ENCODE measurements around the gene JCAD.

JCAD gene

GRCh38 chr10:30074090-30074489, 14.7 kb upstream of the JCAD start:
- DNase-seq (ENCODE audit: low read depth, low spot score): no peak

GRCh38 chr10:30073767-30074060, 14.3 kb upstream of the JCAD start:
- no peak for DNase-seq (ENCODE audit: low read depth, low spot score)

More at GRCh38 chr10:30074090-30074489, 14.7 kb upstream of the JCAD start:
- H3K27ac ChIP-seq: no peak overlapping the region

GRCh38 chr10:30073045-30073766, 13.8 kb upstream of the JCAD start:
- no peak overlapping the region for H3K27ac ChIP-seq
- no peak for DNase-seq (ENCODE audit: low read depth, low spot score)

More at GRCh38 chr10:30073767-30074060, 14.3 kb upstream of the JCAD start:
- no peak overlapping the region for H3K27ac ChIP-seq

DNA sequence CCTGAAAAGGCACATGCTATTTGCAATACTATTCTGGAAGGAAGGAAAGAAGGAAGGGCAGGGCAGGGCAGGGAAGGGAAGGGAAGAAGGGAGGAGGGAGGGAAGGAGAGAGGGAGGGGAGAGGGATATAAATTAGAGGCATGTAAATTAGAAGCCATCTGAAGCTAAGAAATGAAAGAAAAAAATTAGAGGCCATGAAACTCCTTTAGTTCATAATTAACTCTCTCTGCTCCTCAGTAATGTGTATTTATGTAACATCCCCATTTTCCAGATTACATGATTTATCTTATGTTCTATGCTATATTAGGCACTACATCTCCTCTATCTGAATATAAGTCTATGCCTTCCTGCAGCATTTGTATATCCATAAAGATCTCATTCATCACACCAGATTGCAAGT, 12.7 kb upstream of the JCAD start:
- DNase-seq (ENCODE audit: low read depth, low spot score): no peak
- no peak overlapping the region for H3K27ac ChIP-seq

- no peak for DNase-seq (ENCODE audit: low read depth, low spot score)
- H3K27ac ChIP-seq: no peak overlapping the region
Measured at GRCh38 chr10:30070001-30070685, 10.8 kb upstream of the JCAD start.

- no peak overlapping the region for H3K27ac ChIP-seq
- no peak for DNase-seq (ENCODE audit: low read depth, low spot score)
Measured at GRCh38 chr10:30068492-30069223, 9.3 kb upstream of the JCAD start.

GRCh38 chr10:30063099-30063498, 3.7 kb upstream of the JCAD start:
- DNase-seq (ENCODE audit: low read depth, low spot score): no peak
- no peak overlapping the region for H3K27ac ChIP-seq

DNA sequence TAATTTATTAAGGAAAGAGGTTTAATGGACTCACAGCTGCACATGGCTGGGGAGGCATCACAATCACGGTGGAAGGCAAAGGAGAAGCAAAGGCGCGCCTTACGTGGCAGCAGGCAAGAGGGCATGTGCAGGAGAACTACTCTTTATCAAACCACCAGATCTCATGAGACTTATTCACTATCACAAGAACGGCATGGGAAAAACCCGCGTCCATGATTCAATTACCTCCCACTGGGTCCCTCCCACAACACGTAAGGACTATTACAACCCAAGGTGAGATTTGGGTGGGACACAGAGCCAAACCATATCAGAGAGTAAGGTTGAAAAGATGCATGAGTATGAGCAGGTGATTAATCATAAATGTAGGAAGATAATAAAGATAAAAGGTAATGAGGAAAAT, 3.2 kb upstream of the JCAD start:
- DNase-seq (ENCODE audit: low read depth, low spot score): no peak
- no peak overlapping the region for H3K27ac ChIP-seq

DNA sequence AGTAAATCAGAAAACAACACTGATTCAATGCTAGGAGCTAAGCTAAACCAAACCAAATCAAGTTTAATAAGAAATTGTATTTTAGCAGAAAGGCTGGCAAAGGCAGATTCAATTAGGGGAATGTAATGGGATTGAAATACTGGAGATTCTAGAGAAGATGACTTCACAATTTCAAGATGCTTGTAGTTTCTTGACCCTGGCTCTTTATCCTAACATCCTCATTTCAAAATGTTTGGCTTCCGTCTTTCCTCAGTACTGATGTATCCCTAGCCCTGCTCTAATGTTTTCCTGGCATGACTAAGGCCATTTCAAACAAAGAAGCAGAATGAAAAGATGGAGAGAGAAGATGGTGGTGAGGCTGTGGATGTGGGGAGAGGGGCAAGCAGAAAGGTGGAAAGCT, 2.7 kb upstream of the JCAD start:
- no peak for DNase-seq (ENCODE audit: low read depth, low spot score)
- H3K27ac ChIP-seq: no peak overlapping the region

DNA sequence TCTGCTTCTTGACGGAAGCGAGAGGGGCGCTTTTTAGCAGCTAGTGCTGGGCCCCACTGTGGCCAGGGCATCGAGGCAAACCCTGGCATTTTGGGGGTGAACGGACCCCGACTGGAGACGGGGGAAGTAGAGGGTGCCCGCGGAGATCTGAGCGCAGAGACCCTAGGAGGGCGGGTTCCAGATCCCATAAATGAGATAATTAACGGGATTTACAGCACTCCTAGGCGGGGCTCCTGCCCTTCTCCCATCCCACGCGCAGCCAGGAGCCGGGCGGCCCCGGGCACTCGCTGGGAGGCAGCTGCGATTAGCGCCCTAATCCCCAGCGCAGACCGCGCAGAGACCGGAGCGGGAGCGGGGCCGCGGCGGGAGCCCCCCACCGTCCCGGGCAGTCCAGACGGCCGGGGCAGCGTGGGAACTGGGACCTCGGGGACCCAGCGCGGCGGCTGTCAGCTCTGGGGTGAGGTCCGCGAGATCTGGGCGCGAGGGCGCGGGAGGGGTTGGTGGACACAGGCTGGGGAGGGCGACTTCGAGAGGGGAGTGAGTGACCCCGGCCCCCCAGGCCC, 735 bp downstream of the JCAD start:
- no peak for DNase-seq (ENCODE audit: low read depth, low spot score)
- no peak overlapping the region for H3K27ac ChIP-seq

DNA sequence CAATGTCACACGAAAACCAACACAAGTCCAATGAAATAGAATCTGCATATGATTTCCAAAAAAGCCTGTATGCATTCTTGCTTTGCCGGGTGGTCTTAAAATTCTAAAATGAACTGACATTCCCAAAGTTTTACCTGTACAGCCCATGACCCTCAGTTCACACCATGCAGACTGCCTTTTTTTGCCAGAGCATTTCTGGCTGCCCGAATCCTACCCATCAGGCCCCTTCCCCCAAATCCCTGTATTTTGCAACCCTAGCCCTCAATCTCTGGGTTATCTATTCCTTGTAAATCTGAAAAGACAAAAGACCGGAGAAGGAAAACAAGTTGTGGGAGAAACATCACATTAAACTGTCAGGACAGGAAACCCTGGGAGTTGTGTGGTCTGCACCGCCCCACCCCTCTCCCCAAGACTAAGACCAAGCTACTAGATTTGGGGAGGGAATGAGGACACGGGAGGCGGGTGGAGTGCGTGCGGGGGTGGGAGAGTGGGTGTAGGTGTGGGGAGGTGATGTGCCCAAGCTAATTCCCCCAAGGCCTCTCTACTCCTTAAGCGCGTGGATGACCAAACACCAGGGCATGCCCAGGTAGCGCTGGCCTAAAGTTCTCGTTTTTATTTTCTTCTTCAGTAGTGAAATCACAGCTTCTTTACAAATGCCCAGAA, 1.4 kb downstream of the JCAD start:
- no peak for DNase-seq (ENCODE audit: low read depth, low spot score)
- H3K27ac ChIP-seq: no peak overlapping the region

- H3K27ac ChIP-seq: no peak overlapping the region
Measured at GRCh38 chr10:30057421-30057841, 2.0 kb downstream of the JCAD start.

GRCh38 chr10:30056767-30057355, 2.5 kb downstream of the JCAD start:
- no peak for DNase-seq (ENCODE audit: low read depth, low spot score)
- H3K27ac ChIP-seq: no peak overlapping the region

More at GRCh38 chr10:30057421-30057841, 2.0 kb downstream of the JCAD start:
- DNase-seq (ENCODE audit: low read depth, low spot score): no peak

DNA sequence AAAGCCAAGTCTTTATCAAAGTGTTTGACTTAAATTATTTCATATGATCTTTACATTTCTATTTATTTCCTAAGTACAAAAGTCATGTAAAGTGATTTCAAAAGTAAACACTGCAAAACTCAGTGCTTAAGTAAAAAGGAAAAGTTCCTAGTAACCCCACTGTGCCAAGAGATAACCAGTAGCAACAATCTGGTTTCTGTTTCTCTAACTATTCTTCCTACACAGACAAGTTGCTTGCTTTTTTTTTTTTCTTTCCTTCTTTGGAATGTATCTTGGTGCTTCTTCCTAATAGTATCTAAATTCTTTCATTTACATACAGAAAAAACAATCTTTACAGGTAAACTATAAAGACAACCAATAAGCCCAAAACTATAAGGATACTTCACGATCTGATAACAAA, 3.1 kb downstream of the JCAD start:
- no peak for DNase-seq (ENCODE audit: low read depth, low spot score)
- no peak overlapping the region for H3K27ac ChIP-seq

DNA sequence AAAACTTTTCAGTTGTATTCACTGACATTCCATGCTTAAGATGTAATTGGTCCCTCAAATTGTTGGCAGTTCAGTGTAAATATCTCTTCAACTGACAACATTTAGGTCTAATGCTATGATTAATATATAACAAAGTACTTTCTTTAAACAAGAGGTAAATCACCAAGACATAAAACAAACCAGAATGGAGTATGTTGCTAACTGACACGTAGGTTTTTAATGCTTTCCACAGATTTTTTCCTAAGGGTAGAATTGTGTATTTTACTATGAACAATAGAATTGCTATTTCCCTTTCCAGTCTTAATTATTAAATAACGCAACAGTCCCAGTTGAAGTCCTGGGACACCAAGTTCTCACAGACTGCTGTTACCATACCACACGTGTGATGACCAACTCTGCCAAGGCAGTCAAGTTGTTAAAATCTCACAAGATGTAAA, 4.1 kb downstream of the JCAD start:
- no peak for DNase-seq (ENCODE audit: low read depth, low spot score)
- no peak overlapping the region for H3K27ac ChIP-seq

- DNase-seq (ENCODE audit: low read depth, low spot score): no peak
- no peak overlapping the region for H3K27ac ChIP-seq
Measured at GRCh38 chr10:30052062-30052461, 7.3 kb downstream of the JCAD start.

- DNase-seq (ENCODE audit: low read depth, low spot score): no peak
- H3K27ac ChIP-seq: no peak overlapping the region
Measured at GRCh38 chr10:30051220-30051619, 8.2 kb downstream of the JCAD start.

DNA sequence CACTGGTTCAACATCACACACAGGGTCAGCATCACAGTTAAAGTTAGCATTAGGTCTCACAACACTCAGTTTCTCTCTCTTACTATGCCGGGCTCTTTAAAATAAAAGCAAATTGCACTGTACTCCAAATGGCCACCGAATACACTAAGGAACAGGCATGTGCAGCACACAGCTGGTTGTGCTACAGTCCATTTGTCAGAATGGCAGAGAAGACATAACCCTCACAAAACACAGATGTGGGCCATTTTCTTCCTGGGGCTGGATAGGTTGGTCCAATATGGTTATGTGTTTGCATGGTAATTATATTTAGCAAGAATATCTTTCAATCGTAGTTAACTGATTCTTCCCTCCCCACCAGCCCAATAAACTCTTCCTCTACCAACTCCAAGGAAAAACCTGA, 9.0 kb downstream of the JCAD start:
- DNase-seq (ENCODE audit: low read depth, low spot score): no peak
- no peak overlapping the region for H3K27ac ChIP-seq

- DNase-seq (ENCODE audit: low read depth, low spot score): no peak
Measured at GRCh38 chr10:30048768-30049517, 10.4 kb downstream of the JCAD start.

More at GRCh38 chr10:30048768-30049517, 10.4 kb downstream of the JCAD start:
- H3K27ac ChIP-seq: no peak overlapping the region
